Measurements from ENCODE around the gene AATK.

Gene AATK, protein sequence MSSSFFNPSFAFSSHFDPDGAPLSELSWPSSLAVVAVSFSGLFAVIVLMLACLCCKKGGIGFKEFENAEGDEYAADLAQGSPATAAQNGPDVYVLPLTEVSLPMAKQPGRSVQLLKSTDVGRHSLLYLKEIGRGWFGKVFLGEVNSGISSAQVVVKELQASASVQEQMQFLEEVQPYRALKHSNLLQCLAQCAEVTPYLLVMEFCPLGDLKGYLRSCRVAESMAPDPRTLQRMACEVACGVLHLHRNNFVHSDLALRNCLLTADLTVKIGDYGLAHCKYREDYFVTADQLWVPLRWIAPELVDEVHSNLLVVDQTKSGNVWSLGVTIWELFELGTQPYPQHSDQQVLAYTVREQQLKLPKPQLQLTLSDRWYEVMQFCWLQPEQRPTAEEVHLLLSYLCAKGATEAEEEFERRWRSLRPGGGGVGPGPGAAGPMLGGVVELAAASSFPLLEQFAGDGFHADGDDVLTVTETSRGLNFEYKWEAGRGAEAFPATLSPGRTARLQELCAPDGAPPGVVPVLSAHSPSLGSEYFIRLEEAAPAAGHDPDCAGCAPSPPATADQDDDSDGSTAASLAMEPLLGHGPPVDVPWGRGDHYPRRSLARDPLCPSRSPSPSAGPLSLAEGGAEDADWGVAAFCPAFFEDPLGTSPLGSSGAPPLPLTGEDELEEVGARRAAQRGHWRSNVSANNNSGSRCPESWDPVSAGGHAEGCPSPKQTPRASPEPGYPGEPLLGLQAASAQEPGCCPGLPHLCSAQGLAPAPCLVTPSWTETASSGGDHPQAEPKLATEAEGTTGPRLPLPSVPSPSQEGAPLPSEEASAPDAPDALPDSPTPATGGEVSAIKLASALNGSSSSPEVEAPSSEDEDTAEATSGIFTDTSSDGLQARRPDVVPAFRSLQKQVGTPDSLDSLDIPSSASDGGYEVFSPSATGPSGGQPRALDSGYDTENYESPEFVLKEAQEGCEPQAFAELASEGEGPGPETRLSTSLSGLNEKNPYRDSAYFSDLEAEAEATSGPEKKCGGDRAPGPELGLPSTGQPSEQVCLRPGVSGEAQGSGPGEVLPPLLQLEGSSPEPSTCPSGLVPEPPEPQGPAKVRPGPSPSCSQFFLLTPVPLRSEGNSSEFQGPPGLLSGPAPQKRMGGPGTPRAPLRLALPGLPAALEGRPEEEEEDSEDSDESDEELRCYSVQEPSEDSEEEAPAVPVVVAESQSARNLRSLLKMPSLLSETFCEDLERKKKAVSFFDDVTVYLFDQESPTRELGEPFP (N-terminal part only)

GRCh38 chr17:81166033-81166492 lies at the start of gene AATK:
Gene AATK, minus strand, starts transcription at chr17:81166221. Its CDS starts 229 bp downstream, at chr17:81165992.
- DNase-seq (ENCODE audit: low read depth): no peak

DNA sequence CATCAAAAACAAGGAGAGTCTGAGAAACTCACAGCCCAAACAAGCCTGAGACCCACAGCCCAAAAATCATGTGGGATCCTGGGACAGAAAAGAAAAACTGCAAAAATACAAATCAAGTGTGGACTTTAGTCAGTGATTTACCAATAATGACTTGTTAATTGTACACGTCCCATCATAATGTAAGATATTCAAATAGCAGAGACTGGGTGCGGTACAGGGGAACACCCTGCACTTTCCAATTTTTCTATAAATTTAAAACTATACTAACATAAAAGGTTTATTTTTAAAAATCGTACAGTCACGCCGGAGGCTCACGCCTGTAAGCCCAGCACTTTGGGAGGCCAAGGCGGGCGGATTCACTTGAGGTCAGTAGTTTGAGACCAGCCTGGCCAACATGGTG lies 48.0 kb upstream of the AATK start:
- no peak for DNase-seq (ENCODE audit: low read depth)

GRCh38 chr17:81212365-81212764 lies 46.3 kb upstream of the AATK start:
- DNase-seq (ENCODE audit: low read depth): no peak

DNA sequence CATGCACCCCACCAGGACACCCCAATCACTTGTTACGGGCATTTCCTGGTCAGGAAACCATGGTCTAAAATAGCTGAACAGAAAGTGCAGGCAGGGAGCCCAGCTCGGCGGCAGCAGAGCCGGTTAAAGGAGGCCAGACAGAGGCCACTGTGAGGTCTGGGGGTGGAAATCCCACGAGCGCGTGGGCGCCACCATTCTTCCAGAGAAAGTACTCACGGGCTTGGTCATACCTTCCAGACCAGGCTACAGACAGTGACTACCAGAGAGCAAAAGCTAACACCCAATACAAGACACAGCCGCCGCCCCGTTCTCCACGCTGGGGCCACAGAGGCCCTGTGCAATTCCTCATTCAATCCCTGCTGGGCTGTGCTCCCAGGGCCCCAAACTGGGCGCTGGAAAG lies 44.8 kb upstream of the AATK start:
- DNase-seq (ENCODE audit: low read depth): no peak

GRCh38 chr17:81210466-81210865 lies 44.4 kb upstream of the AATK start:
- DNase-seq (ENCODE audit: low read depth): no peak

- DNase-seq (ENCODE audit: low read depth): no peak
These were observed 43.1 kb upstream of the AATK start for GRCh38 chr17:81209141-81209540.

DNA sequence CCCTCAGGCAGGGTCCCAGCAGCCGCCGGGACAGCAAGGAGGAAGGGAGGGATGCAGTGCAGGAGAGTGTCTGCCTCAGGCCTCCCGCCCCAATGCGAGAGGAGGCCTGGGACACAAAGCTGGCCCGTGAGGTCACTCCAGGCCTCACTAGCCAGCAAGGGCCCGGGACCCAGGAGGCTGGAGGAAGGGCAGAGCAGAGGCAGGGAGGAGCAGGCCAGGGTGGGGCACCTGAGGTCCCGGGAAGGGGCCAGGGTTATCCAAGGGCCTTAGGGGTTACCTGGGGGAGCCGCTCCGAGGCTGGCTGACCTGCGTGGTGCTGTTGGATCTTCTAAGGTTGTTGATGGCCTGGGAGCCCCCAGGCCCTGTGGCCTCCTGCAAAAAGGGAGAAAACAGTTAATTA lies 42.6 kb upstream of the AATK start:
- no peak for DNase-seq (ENCODE audit: low read depth)

GRCh38 chr17:81207610-81208581 lies 41.9 kb upstream of the AATK start:
- no peak for DNase-seq (ENCODE audit: low read depth)

GRCh38 chr17:81206657-81207056 lies 40.6 kb upstream of the AATK start:
- DNase-seq (ENCODE audit: low read depth): no peak

- no peak for DNase-seq (ENCODE audit: low read depth)
These were observed 40.1 kb upstream of the AATK start for GRCh38 chr17:81206166-81206565.

DNA sequence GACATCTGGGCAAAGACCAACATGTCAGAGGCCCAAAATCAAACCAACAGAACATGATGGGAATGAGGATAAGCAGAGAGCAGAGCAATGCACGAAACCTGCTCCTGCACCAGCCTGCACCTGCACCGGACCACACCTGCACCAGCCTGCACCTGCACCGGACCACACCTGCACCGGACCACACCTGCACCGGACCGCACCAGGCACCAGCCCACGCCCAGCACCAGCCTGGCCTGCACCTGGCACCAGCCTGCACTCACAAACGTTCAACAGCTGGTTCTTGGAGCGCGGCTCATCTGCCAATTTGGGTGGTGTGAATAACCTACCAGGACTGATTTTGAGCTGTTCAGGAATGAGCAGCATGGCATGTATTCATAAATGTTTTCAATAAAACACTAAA lies 38.6 kb upstream of the AATK start:
- DNase-seq (ENCODE audit: low read depth): no peak

- DNase-seq (ENCODE audit: low read depth): no peak
These were observed 37.1 kb upstream of the AATK start for GRCh38 chr17:81203136-81203535.

GRCh38 chr17:81202318-81202717 lies 36.3 kb upstream of the AATK start:
- no peak for DNase-seq (ENCODE audit: low read depth)

- no peak for DNase-seq (ENCODE audit: low read depth)
These were observed 34.9 kb upstream of the AATK start for GRCh38 chr17:81200695-81201580.

DNA sequence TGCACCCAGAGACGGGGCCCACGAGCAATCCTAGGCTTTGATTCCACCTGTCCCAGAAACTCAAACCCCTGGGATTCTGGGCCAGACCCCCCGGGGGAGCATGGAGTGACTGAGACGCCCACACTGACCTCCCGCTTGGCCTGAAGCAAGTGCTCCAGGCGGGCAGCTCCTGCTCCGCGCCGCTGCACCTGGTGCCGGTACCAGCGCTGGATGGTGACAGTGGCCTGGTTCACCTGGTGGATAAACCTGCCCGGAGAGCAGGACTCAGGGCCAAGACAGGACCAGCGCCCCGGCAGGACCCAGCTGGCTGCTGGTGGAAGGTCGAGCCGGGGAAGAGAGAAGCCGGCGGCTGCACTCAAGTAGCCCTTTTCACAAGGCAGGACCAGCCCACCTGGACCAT lies 34.2 kb upstream of the AATK start:
- DNase-seq (ENCODE audit: low read depth): no peak

GRCh38 chr17:81199482-81199830 lies 33.4 kb upstream of the AATK start:
- no peak for DNase-seq (ENCODE audit: low read depth)

- DNase-seq (ENCODE audit: low read depth): no peak
These were observed 32.9 kb upstream of the AATK start for GRCh38 chr17:81198826-81199481.

GRCh38 chr17:81197831-81198490 lies 31.9 kb upstream of the AATK start:
- no peak for DNase-seq (ENCODE audit: low read depth)

DNA sequence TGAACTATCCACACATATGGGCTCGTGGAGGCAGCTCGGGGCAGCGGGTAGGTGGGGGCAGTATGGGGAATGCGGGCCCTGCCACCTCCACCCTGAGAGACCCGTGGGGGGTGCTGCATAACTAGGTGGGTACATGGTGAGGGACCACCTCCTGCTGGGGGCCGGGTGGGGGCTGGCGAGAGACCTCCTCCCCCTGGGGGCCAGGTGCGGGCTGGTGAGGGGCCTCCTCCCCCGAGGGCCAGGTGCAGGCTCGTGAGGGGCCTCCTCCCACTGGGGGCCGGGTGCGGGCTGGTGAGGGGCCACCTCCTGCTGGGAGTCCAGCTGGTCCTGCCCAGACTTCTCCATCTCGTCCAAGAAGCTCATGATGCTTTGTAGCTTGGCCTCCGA lies 31.4 kb upstream of the AATK start:
- DNase-seq (ENCODE audit: low read depth): no peak
